HG02885 (cell line): ENCODE data around the gene VPS16.

Source experiments
- ATAC-seq: cut with Tn5 transposase; IDR thresholded peaks from one replicate; pipeline ENCODE4 v1.9.1; 2021; ENCODE audit warnings: mild to moderate bottlenecking; ENCODE audit not compliant: unreplicated experiment, poor library complexity

Gene VPS16

GRCh38 chr20:2840138-2840966 lies at the start of gene VPS16, which contains the start of gene PCED1A:
Gene VPS16, plus strand, starts transcription at chr20:2840745. Its CDS starts 30 bp downstream, at chr20:2840775.
Gene PCED1A, minus strand, starts transcription at chr20:2840655. Its CDS starts 743 bp downstream, at chr20:2839912.
- peak; percentile 96 for ATAC-seq

GRCh38 chr20:2793471-2793870 lies 47.1 kb upstream of the VPS16 start:
- ATAC-seq = no peak

GRCh38 chr20:2794202-2794748 lies 46.3 kb upstream of the VPS16 start:
- ATAC-seq = no peak

GRCh38 chr20:2794866-2795447 lies 45.6 kb upstream of the VPS16 start:
- no peak for ATAC-seq

GRCh38 chr20:2795451-2795850 lies 45.1 kb upstream of the VPS16 start:
- ATAC-seq = no peak

- ATAC-seq = no peak
Measured at GRCh38 chr20:2796011-2796660, 44.4 kb upstream of the VPS16 start.

- ATAC-seq = no peak
Measured at GRCh38 chr20:2797136-2797983, 43.2 kb upstream of the VPS16 start.

- ATAC-seq = no peak
Measured at GRCh38 chr20:2798095-2798805, 42.3 kb upstream of the VPS16 start.

GRCh38 chr20:2798814-2799213 lies 41.7 kb upstream of the VPS16 start:
- ATAC-seq = no peak

GRCh38 chr20:2799271-2799670 lies 41.3 kb upstream of the VPS16 start:
- no peak for ATAC-seq

- ATAC-seq = no peak
Measured at GRCh38 chr20:2799688-2800520, 40.6 kb upstream of the VPS16 start.

- ATAC-seq = no peak
Measured at GRCh38 chr20:2800521-2801285, 39.8 kb upstream of the VPS16 start, which contains the start of gene CPXM1. Gene CPXM1, minus strand, starts transcription at chr20:2800627. Its CDS starts 55 bp downstream, at chr20:2800572.

- no peak for ATAC-seq
Measured at GRCh38 chr20:2801286-2801728, 39.2 kb upstream of the VPS16 start.

GRCh38 chr20:2804041-2804828 lies 36.3 kb upstream of the VPS16 start:
- no peak for ATAC-seq

- ATAC-seq = no peak
Measured at GRCh38 chr20:2804852-2805688, 35.5 kb upstream of the VPS16 start.
